Esophagus squamous epithelium (tissue), 5 donors: Measurements from ENCODE around the gene TBC1D10A. TPM values are rescaled to one million over a fixed set of nuclear protein-coding genes. Genes with fewer than 3 reads are reported as not detected.

ENCODE experiments used
- DNase-seq: peaks from one replicate; lab custom pipeline; 2025; lab: John Stamatoyannopoulos, UW
- H3K27ac ChIP-seq, 4 donors: fragments of 200-600 bp; sonication (generic); one replicate each; pipeline ENCODE4 v1.5.1; 2016 to 2019; ENCODE audit warnings: mild to moderate bottlenecking in 1 of 4
- H3K27me3 ChIP-seq, 4 donors: fragments of 200-600 bp; sonication (generic); 1 replicate in 3 of 4; 2 replicates in 1 of 4; pipeline versions ENCODE4 v1.5.1 to v1.6.0; 2017 to 2021; ENCODE audit warnings: antibody characterized with exemption in 1 of 4
- H3K36me3 ChIP-seq, 3 donors: fragments of 200-600 bp; sonication (generic); one replicate each; pipeline ENCODE4 v1.5.1; 2016 to 2019
- H3K4me1 ChIP-seq, 3 donors: fragments of 200-600 bp; sonication (generic); one replicate each; pipeline ENCODE4 v1.5.1; 2017 to 2019
- H3K4me3 ChIP-seq, 4 donors: fragments of 200-600 bp; sonication (generic); 1 replicate in 3 of 4; 2 replicates in 1 of 4; pipeline ENCODE4 v1.5.1; 2016 to 2019; ENCODE audit warnings: mild to moderate bottlenecking in 2 of 4, moderate library complexity in 1 of 4
- H3K9me3 ChIP-seq, 3 donors: fragments of 200-600 bp; sonication (generic); one replicate each; pipeline ENCODE4 v1.5.1; 2016 to 2019
- POLR2A ChIP-seq, 4 donors: fragments of 450-650 bp; IDR thresholded peaks; one replicate each; pipeline ENCODE4 v1.6.1; 2017; ENCODE audit warnings: antibody characterized with exemption in 4 of 4, mild to moderate bottlenecking in 4 of 4, moderate library complexity in 3 of 4
- WGBS, 2 donors: methylation state at CpG; one replicate each; pipeline ENCODE4 v1.1.5; 2018; 5-methylcytosine and 5-hydroxymethylcytosine counted together
- intact Hi-C: fragments of 100-400 bp; cut with DNase I; formaldehyde crosslinking; loops from one replicate; pipeline ENCODE4 v1.15.0; 2022
- total RNA-seq, 4 donors: library from RNA; depleted of rRNA; stranded (reverse); fragments of >200 nt; gene quantifications; one replicate each; pipeline ENCODE4 v1.1.0, GENCODE V29; 2016
- TF ChIP-seq, protein P1 (sequence below), 6 experiments: fragments of 450-650 bp in 4 of 6; fragments of 200-600 bp in 2 of 6; sonication (generic) in 2 of 6; IDR thresholded peaks; one replicate each; pipeline ENCODE4 v1.5.1; 2016 to 2019; ENCODE audit warnings: antibody characterized with exemption in 6 of 6, mild to moderate bottlenecking in 4 of 6, moderate library complexity in 4 of 6
- donor health status: DM: yes; HTN: yes; CAD: no.

The TBC1D10A gene
- total RNA-seq, 4 donors from 2014 or later: 40.7 to 55.1 (median 47.0) TPM

DNA sequence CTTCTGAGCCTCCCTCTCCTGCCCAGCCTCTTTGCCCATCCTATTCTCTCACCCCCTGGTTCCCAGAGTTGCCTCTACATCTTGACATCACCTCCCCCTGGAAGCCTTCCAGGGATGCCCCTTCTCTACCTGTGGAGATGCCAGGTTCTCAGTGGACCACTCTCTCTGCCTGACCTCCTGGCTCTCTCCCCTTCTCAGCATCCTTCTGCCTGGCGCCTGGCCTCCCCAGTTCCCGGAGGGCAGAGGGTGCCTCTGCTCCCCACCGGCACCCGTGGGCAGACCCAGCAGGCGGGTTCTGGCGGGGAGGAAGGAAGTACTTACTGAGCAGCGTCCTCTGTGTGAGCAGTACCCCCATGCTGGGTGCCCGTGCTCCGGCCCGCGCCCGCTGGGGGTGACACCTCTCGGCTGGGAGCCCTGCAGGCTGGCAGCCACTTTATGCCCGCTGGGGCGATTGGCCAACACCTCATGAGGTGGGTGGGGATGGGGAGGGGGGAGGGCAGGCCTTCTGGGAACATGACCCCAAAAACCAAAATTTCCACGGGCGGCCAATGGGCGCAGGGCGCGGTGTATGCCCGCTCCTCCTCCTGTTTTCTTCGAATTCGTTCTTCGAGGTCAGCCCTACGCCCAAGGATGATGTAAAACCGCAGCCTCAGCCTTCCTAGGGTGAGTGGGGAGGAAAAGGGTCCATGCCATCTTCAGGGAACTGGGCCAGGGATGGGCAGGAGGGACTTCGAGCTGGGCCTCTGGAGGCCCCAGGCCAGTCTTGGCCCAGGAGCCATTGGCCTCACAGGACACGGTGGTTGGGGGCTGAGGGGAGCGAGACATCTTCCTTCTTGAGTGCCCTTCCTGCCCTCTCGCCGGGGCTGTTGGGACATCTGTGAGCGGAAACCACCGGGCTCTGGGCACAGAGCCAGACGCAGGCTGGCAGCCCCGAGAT, 60.0 kb downstream of the TBC1D10A start, which contains the start of gene OSM:
TSS of gene OSM (minus strand) at position 407 of the 937 bp plus-strand sequence. CDS start at position 355, 52 bp downstream.
- no peak for DNase-seq
- Histone ChIP-seq H3K9me3 (no peaks in the 10 kb centered on the region), H3K27ac (peak within 1 kb of the TSS; percentile 32 to 82 (median 60)), H3K4me3 (peak within 1 kb of the TSS in 3 of 4 donors; percentile 31 to 50 (median 36)), H3K36me3 (no peaks in the 10 kb centered on the region), H3K27me3 (no peaks in the 10 kb centered on the region), H3K4me1 (peaks cover 16 to 34% (median 17%) of the 10 kb centered on the region in 3 donors)
- TF ChIP-seq, protein P1, sequence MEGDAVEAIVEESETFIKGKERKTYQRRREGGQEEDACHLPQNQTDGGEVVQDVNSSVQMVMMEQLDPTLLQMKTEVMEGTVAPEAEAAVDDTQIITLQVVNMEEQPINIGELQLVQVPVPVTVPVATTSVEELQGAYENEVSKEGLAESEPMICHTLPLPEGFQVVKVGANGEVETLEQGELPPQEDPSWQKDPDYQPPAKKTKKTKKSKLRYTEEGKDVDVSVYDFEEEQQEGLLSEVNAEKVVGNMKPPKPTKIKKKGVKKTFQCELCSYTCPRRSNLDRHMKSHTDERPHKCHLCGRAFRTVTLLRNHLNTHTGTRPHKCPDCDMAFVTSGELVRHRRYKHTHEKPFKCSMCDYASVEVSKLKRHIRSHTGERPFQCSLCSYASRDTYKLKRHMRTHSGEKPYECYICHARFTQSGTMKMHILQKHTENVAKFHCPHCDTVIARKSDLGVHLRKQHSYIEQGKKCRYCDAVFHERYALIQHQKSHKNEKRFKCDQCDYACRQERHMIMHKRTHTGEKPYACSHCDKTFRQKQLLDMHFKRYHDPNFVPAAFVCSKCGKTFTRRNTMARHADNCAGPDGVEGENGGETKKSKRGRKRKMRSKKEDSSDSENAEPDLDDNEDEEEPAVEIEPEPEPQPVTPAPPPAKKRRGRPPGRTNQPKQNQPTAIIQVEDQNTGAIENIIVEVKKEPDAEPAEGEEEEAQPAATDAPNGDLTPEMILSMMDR (IDR thresholded peaks at IDR 0.05): no peak
- TF ChIP-seq POLR2A (IDR thresholded peaks at IDR 0.05): peak in 1 of 4 donors; percentile 52
- intact Hi-C loops: no loop called here
- 67 to 100% methylated on average over 1 to 16 of the region's 35 CpGs for WGBS, 2 donors

DNA sequence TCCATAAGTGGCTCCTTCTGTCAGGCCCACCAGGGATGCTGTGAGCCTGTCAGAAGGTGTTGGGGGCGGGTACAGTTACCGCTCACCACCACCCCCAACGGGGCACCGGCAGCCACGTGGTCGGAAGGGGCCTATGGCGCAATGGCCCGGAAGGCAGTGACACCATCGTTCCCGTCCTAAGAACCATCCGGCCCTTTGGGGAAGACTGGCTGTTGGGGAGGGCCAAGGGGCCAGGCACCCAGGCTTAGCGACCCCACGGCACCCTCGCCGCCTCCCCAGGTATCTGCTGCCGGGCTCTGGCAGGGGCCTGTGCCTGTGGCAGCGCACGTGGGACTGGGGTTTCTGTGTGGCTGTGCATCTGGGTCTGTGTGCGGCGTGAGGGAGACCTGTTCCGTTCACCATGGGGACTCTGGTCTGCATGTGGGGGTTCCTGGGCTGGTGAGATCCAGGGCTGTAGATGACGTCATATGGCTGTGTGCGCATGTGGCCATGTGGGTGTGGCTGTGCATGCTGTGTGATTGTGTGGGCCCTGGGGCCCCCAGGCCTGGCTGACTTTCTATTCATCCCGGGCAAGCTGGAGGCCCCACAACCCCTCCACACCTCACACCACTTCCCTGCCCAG, 60.8 kb downstream of the TBC1D10A start:
- TF ChIP-seq POLR2A (IDR thresholded peaks at IDR 0.05): peak in 1 of 4 donors; percentile 64
- TF ChIP-seq, protein P1 (IDR thresholded peaks at IDR 0.05): no peak
- no peaks in the 10 kb centered on the region for H3K27me3 ChIP-seq
- peaks cover 17 to 37% (median 20%) of the 10 kb centered on the region in 3 donors for H3K4me1 ChIP-seq
- H3K4me3 ChIP-seq: peak overlapping the region in 3 of 4 donors; percentile 31 to 50 (median 36)
- H3K36me3 ChIP-seq: no peaks in the 10 kb centered on the region
- H3K27ac ChIP-seq: peak overlapping the region; percentile 32 to 82 (median 60)
- intact Hi-C loops: no loop called here
- DNase-seq: peak; percentile 51
- 37 to 64% methylated on average over 9 to 13 of the region's 24 CpGs for WGBS, 2 donors
- H3K9me3 ChIP-seq: no peaks in the 10 kb centered on the region

DNA sequence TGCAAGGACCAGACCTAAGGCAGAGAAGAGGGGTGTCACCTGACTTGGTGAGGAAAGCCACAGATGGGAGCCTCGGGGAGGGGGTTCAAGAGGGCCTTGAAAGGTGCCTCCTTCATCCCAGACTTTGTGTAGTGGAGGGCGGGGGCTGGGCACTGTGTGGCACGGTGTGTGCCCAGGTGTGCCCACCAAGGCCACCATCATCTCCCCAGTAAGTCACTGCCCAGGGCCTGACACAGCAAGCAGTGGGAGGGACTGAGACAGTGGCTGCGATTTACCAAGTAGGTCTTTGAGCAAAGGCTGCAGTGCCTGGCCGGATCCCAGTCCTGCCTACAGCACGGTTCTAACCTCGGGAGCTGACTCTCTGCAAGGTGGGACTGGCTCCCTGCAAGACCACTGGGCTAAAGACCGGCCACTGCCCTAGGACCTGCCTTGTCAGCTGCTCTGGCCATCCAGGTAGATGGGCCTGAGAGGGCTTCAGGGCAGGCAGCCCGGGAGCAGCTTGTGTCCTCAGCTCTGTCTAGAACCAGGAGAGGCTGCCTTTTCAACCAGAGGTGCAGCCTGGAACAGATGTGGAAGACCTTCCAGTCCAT, 61.5 kb downstream of the TBC1D10A start:
- Histone ChIP-seq H3K36me3 (no peaks in the 10 kb centered on the region), H3K27ac (peak overlapping the region in 2 of 4 donors; percentile 49 to 72), H3K27me3 (no peaks in the 10 kb centered on the region), H3K4me3 (peak overlapping the region in 1 of 4 donors; percentile 50), H3K4me1 (peaks cover 17 to 37% (median 20%) of the 10 kb centered on the region in 3 donors), H3K9me3 (no peaks in the 10 kb centered on the region)
- 83 to 89% methylated on average over 2 to 6 of the region's 9 CpGs for WGBS, 2 donors
- intact Hi-C loops: no loop called here
- DNase-seq: no peak
- TF ChIP-seq POLR2A (IDR thresholded peaks at IDR 0.05): no peak
- TF ChIP-seq, protein P1 (IDR thresholded peaks at IDR 0.05): no peak

DNA sequence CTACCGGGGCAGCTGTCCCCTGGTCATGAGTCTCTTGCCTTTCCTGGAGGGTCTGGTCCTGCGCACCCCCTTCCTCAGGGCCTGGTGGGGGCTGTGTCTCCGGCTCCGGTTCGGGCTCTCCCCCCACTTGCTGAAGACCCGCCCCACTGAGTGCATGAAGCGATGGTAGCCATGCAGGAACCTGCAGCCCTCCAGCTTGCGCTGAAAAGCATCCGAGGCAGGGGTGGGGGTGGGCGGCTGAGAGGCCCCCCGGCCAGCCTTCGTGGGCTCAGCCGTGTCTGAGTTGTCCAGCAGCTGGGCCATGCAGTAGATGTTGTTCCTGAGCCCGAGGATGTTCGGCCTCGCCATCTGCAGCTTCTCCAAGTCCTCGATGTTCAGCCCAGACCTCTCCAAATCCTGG, 62.9 kb downstream of the TBC1D10A start:
- peaks cover 17 to 37% (median 20%) of the 10 kb centered on the region in 3 donors for H3K4me1 ChIP-seq
- H3K9me3 ChIP-seq: no peaks in the 10 kb centered on the region
- H3K36me3 ChIP-seq: no peaks in the 10 kb centered on the region
- no peak overlapping the region for H3K27ac ChIP-seq
- no peak overlapping the region for H3K4me3 ChIP-seq
- intact Hi-C loops: no loop called here
- DNase-seq: no peak
- TF ChIP-seq, protein P1 (IDR thresholded peaks at IDR 0.05): no peak
- TF ChIP-seq POLR2A (IDR thresholded peaks at IDR 0.05): no peak
- no CpG with 5 or more reads among the region's 17 CpGs for WGBS, 2 donors
- H3K27me3 ChIP-seq: no peaks in the 10 kb centered on the region
